Panc1 (cell line): ENCODE measurements around the gene RGS14. TPM values are rescaled to one million over a fixed set of nuclear protein-coding genes. Genes with fewer than 3 reads are reported as not detected.

Experiments
- ATAC-seq: fragments of 200-7000 bp; cut with Tn5 transposase; 2 replicates; pipeline ENCODE4 v1.9.1; 2020; ENCODE audit warnings: mild to moderate bottlenecking, moderate library complexity
- BruUV-seq: library from RNA; stranded (reverse); fragments of 400-500 nt; replicated peaks from 2 replicates; lab custom pipeline; 2021; lab: Mats Ljungman, UMichigan
- CTCF ChIA-PET: fragments of 300-600 bp; sonication (Branson Sonifier 250); formaldehyde crosslinking; loops from one replicate; lab custom pipeline; 2022; ENCODE audit warnings: antibody characterized with exemption; lab: Charles Lee
- POLR2A ChIA-PET: fragments of 300-600 bp; sonication (Branson Sonifier 250); formaldehyde crosslinking; loops from one replicate; lab custom pipeline; 2022; ENCODE audit warnings: antibody characterized with exemption; lab: Charles Lee
- DNase-seq: peaks from one replicate; pipeline ENCODE4 v3.0.0-alpha.2; 2010; ENCODE audit warnings: low read depth, low spot score
- H3K27ac ChIP-seq: 2 replicates; pipeline ENCODE4 v1.5.1; 2011; ENCODE audit warnings: mild to moderate bottlenecking, low read length, inconsistent platforms
- H3K27me3 ChIP-seq: fragments of 200-500 bp; sonication (Bioruptor generic); 2 replicates; pipeline ENCODE4 v1.6.0; 2014; ENCODE audit warnings: low read length, inconsistent platforms; ENCODE audit not compliant: control insufficient read depth, insufficient read depth
- H3K36me3 ChIP-seq: fragments of 200-500 bp; sonication (Bioruptor generic); 2 replicates; pipeline ENCODE4 v1.5.1; 2014; ENCODE audit warnings: inconsistent platforms, mild to moderate bottlenecking, low read length, moderate library complexity; ENCODE audit not compliant: control insufficient read depth, insufficient read depth
- H3K4me1 ChIP-seq: 2 replicates; pipeline ENCODE4 v1.5.1; 2011; ENCODE audit warnings: inconsistent platforms, mild to moderate bottlenecking, low read length, moderate library complexity; ENCODE audit not compliant: control insufficient read depth, insufficient read depth
- H3K4me3 ChIP-seq, 2 experiments: 2 replicates each; pipeline ENCODE4 v1.5.1; 2011 to 2012; ENCODE audit warnings: low read depth in 2 of 2, low read length in 2 of 2, mild to moderate bottlenecking in 2 of 2, inconsistent platforms in 1 of 2, moderate library complexity in 1 of 2
- H3K9me3 ChIP-seq: fragments of 200-500 bp; sonication (Bioruptor generic); 2 replicates; pipeline ENCODE4 v1.5.1; 2014; ENCODE audit warnings: low read depth, mild to moderate bottlenecking, inconsistent platforms, low read length, moderate library complexity; ENCODE audit not compliant: control insufficient read depth, insufficient read depth
- CTCF ChIP-seq: fragments of 450-650 bp; IDR thresholded peaks from 2 replicates; pipeline ENCODE4 v1.5.1; 2017; ENCODE audit warnings: mild to moderate bottlenecking
- POLR2AphosphoS5 ChIP-seq: IDR thresholded peaks from 2 replicates; pipeline ENCODE4 v1.6.1; 2012; ENCODE audit warnings: mild to moderate bottlenecking, low read depth, low read length, moderate library complexity
- REST ChIP-seq, 2 experiments: IDR thresholded peaks; 2 replicates each; pipeline ENCODE4 v1.6.1; 2011 to 2012; ENCODE audit warnings: low read depth in 2 of 2, control low read depth in 1 of 2, low read length in 1 of 2, mild to moderate bottlenecking in 1 of 2, moderate library complexity in 1 of 2; ENCODE audit not compliant: insufficient read depth in 1 of 2
- SIN3A ChIP-seq: IDR thresholded peaks from 2 replicates; pipeline ENCODE4 v1.6.1; 2012; ENCODE audit warnings: low read depth, mild to moderate bottlenecking, low read length, moderate library complexity, borderline replicate concordance; ENCODE audit not compliant: insufficient read depth
- TCF7L2 ChIP-seq: IDR thresholded peaks from 2 replicates; pipeline ENCODE4 v1.6.1; 2011; ENCODE audit warnings: mild to moderate bottlenecking, low read depth, low read length, inconsistent platforms
- in situ Hi-C: cut with HindIII; loops from 2 replicates; pipeline ENCODE4 v1.10.0; 2016; ENCODE audit warnings: low sequenced_read_pairs, low pct_unique_long_range_greater_than_20kb
- intact Hi-C: fragments of 100-400 bp; cut with micrococcal nuclease; formaldehyde crosslinking; loops from one replicate; pipeline ENCODE4 v1.10.0; 2022; ENCODE audit not compliant: unreplicated experiment
- total RNA-seq: library from RNA; stranded (reverse); gene quantifications from one replicate; pipeline ENCODE4 v1.2.1, GENCODE V29; 2021; ENCODE audit not compliant: unreplicated experiment

RGS14 gene
- total RNA-seq, 1 experiment from 2014 or later = 13.5 TPM

- TF ChIP-seq TCF7L2 (no peak), CTCF (no peak), POLR2AphosphoS5 (no peak), SIN3A (no peak), REST (IDR thresholded peaks at IDR 0.05; ENCODE audit: insufficient read depth in 1 of 2, low read depth in 2 of 2, low read length in 1 of 2) (no peak)
- no peaks in the 10 kb centered on the region for H3K27me3 ChIP-seq
- ATAC-seq (no peak), DNase-seq (no peak)
- H3K27ac ChIP-seq = no peak overlapping the region
- in situ Hi-C loops = no loop called here
- no TSS peak for BruUV-seq
- intact Hi-C loops = no loop called here
- CTCF ChIA-PET = no interaction called here
- POLR2A ChIA-PET = no interaction called here
- no peaks in the 10 kb centered on the region for H3K36me3 ChIP-seq
- H3K9me3 ChIP-seq = no peaks in the 10 kb centered on the region
- H3K4me3 ChIP-seq = no peak overlapping the region
- H3K4me1 ChIP-seq = no peaks in the 10 kb centered on the region
Observed at GRCh38 chr5:177396078-177396477, 38.4 kb downstream of the RGS14 start.

- intact Hi-C loops (no loop called here), in situ Hi-C loops (no loop called here)
- H3K4me1 ChIP-seq = no peaks in the 10 kb centered on the region
- DNase-seq (no peak), ATAC-seq (no peak)
- no peak overlapping the region for H3K4me3 ChIP-seq
- H3K27ac ChIP-seq = no peak overlapping the region
- BruUV-seq = no TSS peak
- no peaks in the 10 kb centered on the region for H3K9me3 ChIP-seq
- ChIA-PET POLR2A (no interaction called here), CTCF (no interaction called here)
- no peak for TF ChIP-seq REST (IDR thresholded peaks at IDR 0.05; ENCODE audit: insufficient read depth in 1 of 2, low read depth in 2 of 2, low read length in 1 of 2)
- no peak for TF ChIP-seq TCF7L2
- TF ChIP-seq SIN3A = no peak
- TF ChIP-seq CTCF = no peak
- TF ChIP-seq POLR2AphosphoS5 = no peak
- no peaks in the 10 kb centered on the region for H3K27me3 ChIP-seq
- H3K36me3 ChIP-seq = no peaks in the 10 kb centered on the region
Observed at GRCh38 chr5:177396807-177397206, 39.1 kb downstream of the RGS14 start.
